HUES6 (cell line): ENCODE results near the gene ACTR3.

Source experiments
- H3K27ac ChIP-seq: 2 replicates; pipeline ENCODE4 v1.7.0; 2013; ENCODE audit warnings: low read depth, mild to moderate bottlenecking, low read length, inconsistent platforms
- H3K27me3 ChIP-seq: 2 replicates; pipeline ENCODE4 v1.6.1; 2013; ENCODE audit warnings: low read length; ENCODE audit not compliant: control insufficient read depth, insufficient read depth
- H3K36me3 ChIP-seq: 2 replicates; pipeline ENCODE4 v1.6.1; 2013; ENCODE audit warnings: low read length; ENCODE audit not compliant: control insufficient read depth, insufficient read depth
- H3K4me1 ChIP-seq: 2 replicates; pipeline ENCODE4 v1.6.1; 2013; ENCODE audit warnings: low read length; ENCODE audit not compliant: control insufficient read depth, insufficient read depth
- H3K4me3 ChIP-seq: 2 replicates; pipeline ENCODE4 v1.5.1; 2013; ENCODE audit warnings: low read depth, low read length
- H3K9ac ChIP-seq: one replicate; pipeline ENCODE4 v1.6.1; 2013; ENCODE audit warnings: mild to moderate bottlenecking, low read length
- H3K9me3 ChIP-seq: 2 replicates; pipeline ENCODE4 v1.6.1; 2013; ENCODE audit warnings: low read depth, low read length; ENCODE audit not compliant: control insufficient read depth, insufficient read depth

ACTR3 gene

GRCh38 chr2:113851640-113852039 is 38.2 kb upstream of the ACTR3 start:
- Histone ChIP-seq H3K9me3 (no peaks in the 10 kb centered on the region), H3K36me3 (no peaks in the 10 kb centered on the region), H3K4me3 (no peak overlapping the region), H3K4me1 (no peaks in the 10 kb centered on the region), H3K9ac (no peak overlapping the region), H3K27ac (no peak overlapping the region), H3K27me3 (no peaks in the 10 kb centered on the region)

GRCh38 chr2:113854208-113854607 is 35.7 kb upstream of the ACTR3 start:
- H3K36me3 ChIP-seq: no peaks in the 10 kb centered on the region
- H3K9me3 ChIP-seq: no peaks in the 10 kb centered on the region
- H3K27ac ChIP-seq: no peak overlapping the region
- H3K27me3 ChIP-seq: no peaks in the 10 kb centered on the region
- H3K4me3 ChIP-seq: no peak overlapping the region
- H3K9ac ChIP-seq: no peak overlapping the region
- H3K4me1 ChIP-seq: no peaks in the 10 kb centered on the region

- no peaks in the 10 kb centered on the region for H3K4me1 ChIP-seq
- H3K27me3 ChIP-seq: no peaks in the 10 kb centered on the region
- H3K4me3 ChIP-seq: no peak overlapping the region
- H3K9me3 ChIP-seq: no peaks in the 10 kb centered on the region
- no peak overlapping the region for H3K27ac ChIP-seq
- no peak overlapping the region for H3K9ac ChIP-seq
- no peaks in the 10 kb centered on the region for H3K36me3 ChIP-seq
Measured at GRCh38 chr2:113854970-113855740, 34.7 kb upstream of the ACTR3 start.

DNA sequence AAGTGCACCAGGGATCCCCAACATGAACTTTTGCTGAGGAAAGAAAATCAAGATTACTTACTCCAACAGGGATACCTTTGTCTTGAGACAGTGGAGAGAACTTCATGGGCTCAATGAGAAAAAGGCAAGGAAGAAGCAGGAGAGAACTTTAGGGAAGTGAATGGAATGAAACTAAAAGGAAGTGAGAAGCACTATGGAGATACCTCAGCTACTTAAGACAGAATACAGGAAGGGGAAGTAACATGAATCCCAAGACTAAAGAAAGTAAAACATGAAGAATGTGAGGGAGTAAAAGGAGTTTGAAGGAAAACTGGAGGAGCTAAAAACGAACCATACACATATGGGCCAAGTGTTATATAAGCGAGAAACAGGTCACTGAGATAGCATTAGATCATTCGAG is 32.4 kb upstream of the ACTR3 start:
- Histone ChIP-seq H3K9me3 (no peaks in the 10 kb centered on the region), H3K4me1 (no peaks in the 10 kb centered on the region), H3K9ac (no peak overlapping the region), H3K36me3 (no peaks in the 10 kb centered on the region), H3K27ac (no peak overlapping the region), H3K27me3 (no peaks in the 10 kb centered on the region), H3K4me3 (no peak overlapping the region)

DNA sequence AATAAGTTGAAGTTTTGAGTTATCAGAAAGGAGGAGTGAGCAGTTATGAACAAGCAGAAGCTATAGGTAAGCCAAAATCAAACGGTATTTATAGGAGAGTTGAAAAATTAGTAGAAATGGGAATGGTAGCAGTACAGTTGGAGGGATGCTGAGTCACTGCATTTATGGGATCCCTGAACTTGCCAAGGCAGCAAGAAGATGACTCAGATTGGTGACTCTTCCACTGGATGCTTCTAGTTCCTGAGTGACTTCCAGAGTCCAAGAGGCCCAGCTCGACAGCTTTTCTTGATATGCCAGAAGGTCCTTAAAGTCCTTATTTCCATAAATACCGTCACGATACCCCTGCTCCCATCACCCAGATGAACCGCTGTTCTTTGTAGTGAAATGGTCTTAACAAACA is 31.1 kb upstream of the ACTR3 start:
- no peaks in the 10 kb centered on the region for H3K36me3 ChIP-seq
- H3K27ac ChIP-seq: no peak overlapping the region
- H3K9me3 ChIP-seq: no peaks in the 10 kb centered on the region
- H3K4me1 ChIP-seq: no peaks in the 10 kb centered on the region
- H3K27me3 ChIP-seq: no peaks in the 10 kb centered on the region; the same call in 1 of the 2 replicates
- no peak overlapping the region for H3K9ac ChIP-seq
- H3K4me3 ChIP-seq: no peak overlapping the region

DNA sequence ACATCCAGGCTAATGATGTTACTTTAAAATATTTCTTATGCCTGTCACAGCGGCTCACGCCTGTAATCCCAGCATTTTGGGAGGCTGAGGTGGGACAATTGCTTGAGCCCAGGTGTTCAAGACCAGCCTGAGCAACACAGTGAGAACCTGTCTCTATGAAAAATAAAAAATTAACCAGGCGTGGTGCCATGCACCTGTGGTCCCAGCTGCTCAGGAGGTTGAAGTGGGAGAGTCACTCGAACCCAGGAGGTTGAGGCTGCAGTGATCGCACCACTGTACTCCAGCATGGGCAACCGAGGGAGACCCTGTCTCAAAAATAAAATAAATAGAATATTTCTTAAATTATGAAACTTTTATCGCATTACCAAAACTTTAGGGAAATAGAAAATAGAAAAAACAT is 28.1 kb upstream of the ACTR3 start:
- no peak overlapping the region for H3K9ac ChIP-seq

DNA sequence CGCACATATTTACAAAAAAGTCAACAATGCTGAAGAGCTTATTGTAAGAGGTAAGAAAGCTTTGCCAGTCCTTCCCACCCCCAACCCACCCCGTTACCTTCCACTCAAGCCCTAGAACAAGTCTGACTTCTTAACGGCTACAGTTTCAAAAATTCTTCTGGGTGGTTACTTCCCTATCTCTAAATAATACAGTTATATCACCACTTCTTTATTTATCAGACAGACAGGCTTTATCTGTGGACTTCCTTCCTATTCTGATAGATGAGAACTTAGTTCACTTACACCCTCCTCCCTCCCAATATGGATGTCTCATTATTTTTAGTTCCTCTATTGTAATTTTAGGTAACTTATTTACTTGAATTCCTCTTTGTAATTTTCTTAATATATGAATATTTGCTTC is 26.7 kb upstream of the ACTR3 start:
- no peaks in the 10 kb centered on the region; the same call in 1 of the 2 replicates for H3K27me3 ChIP-seq
- no peaks in the 10 kb centered on the region for H3K9me3 ChIP-seq
- H3K4me3 ChIP-seq: no peak overlapping the region
- no peaks in the 10 kb centered on the region for H3K4me1 ChIP-seq
- H3K27ac ChIP-seq: no peak overlapping the region
- no peaks in the 10 kb centered on the region for H3K36me3 ChIP-seq
- no peak overlapping the region for H3K9ac ChIP-seq

More for the DNA sequence above, 28.1 kb upstream of the ACTR3 start:
- H3K4me3 ChIP-seq: no peak overlapping the region
- no peaks in the 10 kb centered on the region for H3K9me3 ChIP-seq
- H3K27me3 ChIP-seq: no peaks in the 10 kb centered on the region; the same call in 1 of the 2 replicates
- no peaks in the 10 kb centered on the region for H3K36me3 ChIP-seq
- no peak overlapping the region for H3K27ac ChIP-seq
- H3K4me1 ChIP-seq: no peaks in the 10 kb centered on the region

DNA sequence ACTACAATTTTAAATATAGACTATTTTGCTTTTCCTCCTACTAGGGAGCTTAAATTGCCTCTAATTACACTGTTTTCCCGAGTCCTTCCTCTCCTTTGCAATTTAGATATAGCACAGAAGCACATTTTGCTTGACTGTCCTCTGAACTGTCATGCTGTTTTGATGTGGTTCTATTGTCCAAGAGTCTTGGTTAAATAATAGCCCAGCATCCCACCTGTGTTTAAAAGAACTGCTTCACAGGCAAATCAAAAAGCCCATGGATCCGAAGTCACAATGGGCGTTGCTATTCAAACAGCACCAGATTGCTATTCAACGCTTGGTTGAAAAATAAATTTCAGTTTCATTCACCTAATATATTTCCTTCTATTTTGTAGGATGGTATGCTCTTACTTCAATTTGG is 22.3 kb upstream of the ACTR3 start:
- Histone ChIP-seq H3K9me3 (no peaks in the 10 kb centered on the region), H3K4me3 (no peak overlapping the region), H3K9ac (no peak overlapping the region), H3K4me1 (no peaks in the 10 kb centered on the region), H3K27me3 (no peaks in the 10 kb centered on the region; the same call in 1 of the 2 replicates), H3K36me3 (no peaks in the 10 kb centered on the region), H3K27ac (no peak overlapping the region)

DNA sequence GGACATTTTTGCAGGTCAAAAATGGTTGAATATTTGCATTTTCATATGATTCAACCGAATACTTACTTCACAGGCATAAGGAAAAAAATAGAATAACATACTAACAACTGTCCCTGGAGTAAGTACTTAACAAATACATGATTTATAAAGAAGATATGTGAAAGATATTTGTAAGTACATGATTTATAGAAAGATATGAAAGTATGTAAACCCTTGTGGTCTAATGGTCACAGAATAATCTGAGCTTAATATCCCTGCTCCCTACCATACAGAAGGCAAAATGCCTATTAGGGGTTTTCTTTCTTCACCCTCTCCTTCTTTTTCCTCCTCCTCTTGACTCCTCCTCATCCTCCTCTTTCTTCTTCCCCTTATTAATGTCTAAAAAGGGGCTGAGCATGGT is 20.6 kb upstream of the ACTR3 start:
- Histone ChIP-seq H3K4me1 (no peaks in the 10 kb centered on the region), H3K4me3 (no peak overlapping the region), H3K9ac (no peak overlapping the region), H3K9me3 (no peaks in the 10 kb centered on the region), H3K27ac (no peak overlapping the region), H3K27me3 (no peaks in the 10 kb centered on the region), H3K36me3 (no peaks in the 10 kb centered on the region)

GRCh38 chr2:113872201-113872600 is 17.7 kb upstream of the ACTR3 start:
- Histone ChIP-seq H3K27me3 (no peaks in the 10 kb centered on the region), H3K36me3 (no peaks in the 10 kb centered on the region), H3K4me3 (no peak overlapping the region), H3K27ac (no peak overlapping the region), H3K9me3 (no peaks in the 10 kb centered on the region), H3K9ac (no peak overlapping the region), H3K4me1 (peaks cover 6% of the 10 kb centered on the region)

DNA sequence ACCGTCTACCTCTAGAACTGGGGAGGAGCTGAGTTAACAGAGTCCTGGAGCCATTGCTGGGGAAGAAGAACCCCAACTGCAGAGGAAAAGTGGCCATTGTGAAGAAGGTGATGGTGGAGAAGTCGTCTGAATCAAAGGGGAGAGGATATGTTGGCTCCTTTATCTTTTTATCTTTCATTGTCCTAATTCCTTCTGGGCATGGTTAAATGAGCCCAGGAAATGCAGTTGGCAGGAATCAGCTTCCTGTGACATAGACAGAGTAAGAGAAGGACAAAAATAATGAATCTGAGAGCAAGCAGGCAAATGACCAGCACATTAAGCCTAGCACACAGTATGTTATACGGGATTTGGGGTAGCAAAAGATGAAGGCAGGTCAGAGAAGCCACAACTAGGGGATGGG is 16.0 kb upstream of the ACTR3 start:
- H3K4me3 ChIP-seq: no peak overlapping the region
- H3K9me3 ChIP-seq: no peaks in the 10 kb centered on the region
- H3K4me1 ChIP-seq: peaks cover 6% of the 10 kb centered on the region
- H3K36me3 ChIP-seq: no peaks in the 10 kb centered on the region
- no peaks in the 10 kb centered on the region for H3K27me3 ChIP-seq
- H3K9ac ChIP-seq: no peak overlapping the region
- no peak overlapping the region for H3K27ac ChIP-seq
